Measurements from ENCODE around the gene CLINT1.
"Not testable (repeated sequence)": the region's sequence is repeated elsewhere in the genome, so short reads cannot be mapped to it uniquely, and the experiment has no call there.

The CLINT1 gene

DNA sequence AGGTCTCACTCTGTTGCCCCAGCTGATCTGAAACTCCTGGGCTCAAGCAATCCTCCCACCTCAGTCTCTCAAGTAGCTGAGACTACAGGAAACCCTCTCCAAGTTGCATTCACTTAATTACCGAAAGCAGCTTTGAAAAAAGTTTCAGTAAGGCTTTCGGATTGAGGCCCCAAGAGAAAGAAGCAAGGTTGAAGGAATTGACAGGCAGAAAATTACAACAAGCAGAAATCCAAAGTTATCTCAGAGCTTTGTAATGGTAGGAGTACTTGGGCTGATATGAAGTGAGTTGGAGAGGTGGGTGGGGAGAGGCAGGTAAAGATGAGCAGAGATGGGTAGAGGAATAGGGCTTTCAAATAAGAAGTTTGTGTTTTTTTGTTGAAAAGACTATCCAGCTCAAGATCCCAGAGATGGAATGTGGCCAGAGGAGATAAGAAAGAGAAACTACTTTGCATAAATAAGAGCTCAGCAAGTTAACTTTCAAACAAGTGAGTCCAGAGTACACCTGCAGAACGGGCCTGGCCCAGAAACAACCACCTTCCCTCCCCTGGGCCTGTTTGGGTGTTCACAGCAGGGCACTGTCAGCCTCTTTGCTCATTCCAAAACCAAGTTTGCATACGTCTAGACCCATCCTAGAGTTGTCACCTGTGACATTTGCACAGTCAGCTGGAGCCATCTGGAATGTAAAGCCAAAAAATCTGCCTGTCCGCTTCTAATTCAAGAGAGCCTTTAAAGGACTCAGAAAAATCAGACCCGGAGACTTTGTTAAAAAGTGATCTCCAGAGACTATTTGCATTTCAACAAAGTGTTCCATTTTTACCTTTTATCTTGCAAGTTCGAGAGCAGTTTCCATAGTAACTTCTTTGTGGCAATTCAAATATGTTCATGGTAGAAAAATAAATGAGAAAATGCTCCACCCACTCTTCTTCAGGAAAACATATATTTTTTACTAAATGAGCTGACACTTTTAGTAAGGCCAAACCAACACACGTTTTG, 2.2 kb upstream of the CLINT1 start:
- Histone ChIP-seq H3K9me3 (ENCODE audit: control insufficient read depth, low read length) (no peaks in the 10 kb centered on the region), H3K36me3 (ENCODE audit: control insufficient read depth, insufficient read depth, low read length, severe bottlenecking) (no peaks in the 10 kb centered on the region), H3K4me1 (ENCODE audit: control insufficient read depth, insufficient read depth, low read length) (peaks cover 15% of the 10 kb centered on the region), H3K27me3 (replicated peaks; ENCODE audit: control insufficient read depth, insufficient read depth, low read length) (no peaks in the 10 kb centered on the region), H3K4me3 (ENCODE audit: low read length) (no peak overlapping the region), H3K9ac (ENCODE audit: low read length) (no peak overlapping the region)
- no peak for DNase-seq (ENCODE audit: low read depth)

DNA sequence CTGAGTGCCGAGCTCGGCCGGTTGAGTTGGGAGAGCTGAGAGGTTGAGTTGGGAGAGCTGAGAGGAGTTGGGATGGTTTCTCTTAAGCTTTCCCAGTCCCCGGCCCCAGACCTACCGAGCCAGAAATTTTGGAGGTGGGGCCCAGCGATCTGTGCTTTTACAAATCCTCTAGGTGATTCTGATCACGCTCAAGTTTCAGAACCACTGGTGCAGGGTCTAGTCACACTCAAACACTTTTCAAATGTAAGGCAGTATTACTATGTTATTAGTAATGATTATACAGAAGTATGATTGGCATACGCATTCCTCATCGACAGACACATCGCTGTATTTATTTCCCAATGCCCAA, 256 bp upstream of the CLINT1 start:
- Histone ChIP-seq H3K4me1 (ENCODE audit: control insufficient read depth, insufficient read depth, low read length) (peaks cover 28% of the 10 kb centered on the region), H3K27me3 (replicated peaks; ENCODE audit: control insufficient read depth, insufficient read depth, low read length) (no peaks in the 10 kb centered on the region), H3K9me3 (ENCODE audit: control insufficient read depth, low read length) (no peaks in the 10 kb centered on the region), H3K4me3 (ENCODE audit: low read length) (peak overlapping the region; percentile 94), H3K9ac (ENCODE audit: low read length) (peak overlapping the region; percentile 95), H3K36me3 (ENCODE audit: control insufficient read depth, insufficient read depth, low read length, severe bottlenecking) (no peaks in the 10 kb centered on the region)
- DNase-seq (ENCODE audit: low read depth), result no peak

DNA sequence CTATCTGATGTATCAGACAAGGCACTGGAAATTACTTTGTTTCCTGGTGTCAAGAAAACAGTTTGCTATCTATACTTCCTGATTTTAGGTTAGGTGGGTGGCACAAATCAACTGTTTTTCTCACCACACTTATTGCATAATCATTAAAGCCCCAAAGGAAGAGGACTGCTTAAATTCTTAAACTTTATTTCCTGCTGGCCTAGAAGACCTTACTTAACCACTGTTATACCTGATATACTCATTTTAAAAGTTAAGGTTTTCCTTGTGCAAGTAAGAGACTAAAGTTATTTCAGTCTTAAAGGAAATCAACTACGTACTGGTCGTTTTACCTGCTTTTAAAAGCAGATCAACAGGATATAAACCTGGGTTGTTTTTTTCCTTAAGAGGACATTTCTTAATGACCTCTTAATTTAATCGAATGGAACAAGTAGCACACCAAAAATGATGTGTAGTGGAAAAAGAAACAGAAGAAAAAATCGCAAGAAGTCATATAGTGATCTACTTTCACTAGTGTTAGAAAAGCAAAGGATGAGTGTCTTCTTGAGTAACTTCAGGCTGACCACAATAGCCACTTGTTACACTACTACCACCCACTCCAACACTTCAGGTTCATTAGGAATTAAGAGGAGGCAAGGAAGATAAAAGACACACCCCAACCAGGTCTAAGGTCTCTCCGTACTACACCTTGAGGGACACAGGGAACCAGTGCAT, 974 bp downstream of the CLINT1 start:
- DNase-seq (ENCODE audit: low read depth), result peak; percentile 45
- no peaks in the 10 kb centered on the region for H3K9me3 ChIP-seq (ENCODE audit: control insufficient read depth, low read length)
- H3K27me3 ChIP-seq (replicated peaks; ENCODE audit: control insufficient read depth, insufficient read depth, low read length), result no peaks in the 10 kb centered on the region
- H3K36me3 ChIP-seq (ENCODE audit: control insufficient read depth, insufficient read depth, low read length, severe bottlenecking), result no peaks in the 10 kb centered on the region
- H3K9ac ChIP-seq (ENCODE audit: low read length), result peak overlapping the region; percentile 95
- H3K4me1 ChIP-seq (ENCODE audit: control insufficient read depth, insufficient read depth, low read length), result peaks cover 28% of the 10 kb centered on the region
- H3K4me3 ChIP-seq (ENCODE audit: low read length), result peak overlapping the region; percentile 94

DNA sequence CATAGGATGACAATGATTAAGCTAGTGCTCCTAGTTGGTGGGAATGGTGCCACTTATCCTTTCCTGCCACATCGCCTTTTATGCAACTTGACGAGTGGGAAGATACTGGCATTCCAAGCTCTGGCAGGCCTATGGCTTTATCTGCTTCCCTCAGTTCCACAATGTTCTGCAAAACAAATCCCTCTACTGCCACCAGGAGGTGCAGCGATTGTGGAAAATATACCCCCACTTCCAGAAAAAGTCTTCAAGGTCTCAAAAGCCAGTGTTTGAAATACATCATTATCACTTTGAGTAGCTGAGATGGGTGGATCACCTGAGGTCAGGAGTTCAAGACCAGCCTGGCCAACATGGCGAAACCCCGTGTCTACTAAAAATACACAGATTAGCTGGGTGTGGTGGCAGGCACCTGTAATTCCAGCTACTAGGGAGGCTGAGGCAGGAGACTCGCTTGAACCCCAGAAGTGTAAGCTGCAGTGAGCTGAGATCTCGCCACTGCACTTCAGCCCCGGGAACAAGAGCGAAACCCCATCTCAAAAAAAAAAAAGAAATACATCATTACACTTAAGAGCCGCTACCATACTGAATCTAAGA, 3.4 kb downstream of the CLINT1 start:
- Histone ChIP-seq H3K27me3 (replicated peaks; ENCODE audit: control insufficient read depth, insufficient read depth, low read length) (no peaks in the 10 kb centered on the region), H3K4me1 (ENCODE audit: control insufficient read depth, insufficient read depth, low read length) (peaks cover 28% of the 10 kb centered on the region), H3K4me3 (ENCODE audit: low read length) (no peak overlapping the region), H3K9me3 (ENCODE audit: control insufficient read depth, low read length) (no peaks in the 10 kb centered on the region), H3K9ac (ENCODE audit: low read length) (no peak overlapping the region), H3K36me3 (ENCODE audit: control insufficient read depth, insufficient read depth, low read length, severe bottlenecking) (no peaks in the 10 kb centered on the region)
- peak; percentile 81 for DNase-seq (ENCODE audit: low read depth)

DNA sequence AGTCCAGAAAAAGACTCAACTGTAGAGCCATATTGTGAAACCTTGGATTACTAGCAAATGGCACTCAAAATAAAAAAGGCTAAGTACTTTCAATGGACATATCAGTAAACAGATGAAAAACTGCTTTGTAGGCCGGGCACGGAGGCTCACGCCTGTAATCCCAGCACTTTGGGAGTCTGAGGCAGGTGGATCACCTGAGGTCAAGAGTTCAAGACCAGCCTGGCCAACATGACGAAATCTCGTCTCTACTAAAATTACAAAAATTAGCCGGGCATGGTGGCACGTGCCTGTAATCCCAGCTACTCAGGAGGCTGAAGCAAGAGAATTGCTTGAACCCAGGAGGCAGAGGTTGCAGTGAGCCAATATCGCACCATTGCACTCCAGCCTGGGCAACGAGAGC, 5.6 kb downstream of the CLINT1 start:
- DNase-seq (ENCODE audit: low read depth); H3K36me3 ChIP-seq (ENCODE audit: control insufficient read depth, insufficient read depth, low read length, severe bottlenecking); H3K9me3 ChIP-seq (ENCODE audit: control insufficient read depth, low read length); H3K9ac ChIP-seq (ENCODE audit: low read length); H3K4me3 ChIP-seq (ENCODE audit: low read length); H3K27me3 ChIP-seq (replicated peaks; ENCODE audit: control insufficient read depth, insufficient read depth, low read length): not testable (repeated sequence)
- peaks cover 34% of the 10 kb centered on the region for H3K4me1 ChIP-seq (ENCODE audit: control insufficient read depth, insufficient read depth, low read length)

DNA sequence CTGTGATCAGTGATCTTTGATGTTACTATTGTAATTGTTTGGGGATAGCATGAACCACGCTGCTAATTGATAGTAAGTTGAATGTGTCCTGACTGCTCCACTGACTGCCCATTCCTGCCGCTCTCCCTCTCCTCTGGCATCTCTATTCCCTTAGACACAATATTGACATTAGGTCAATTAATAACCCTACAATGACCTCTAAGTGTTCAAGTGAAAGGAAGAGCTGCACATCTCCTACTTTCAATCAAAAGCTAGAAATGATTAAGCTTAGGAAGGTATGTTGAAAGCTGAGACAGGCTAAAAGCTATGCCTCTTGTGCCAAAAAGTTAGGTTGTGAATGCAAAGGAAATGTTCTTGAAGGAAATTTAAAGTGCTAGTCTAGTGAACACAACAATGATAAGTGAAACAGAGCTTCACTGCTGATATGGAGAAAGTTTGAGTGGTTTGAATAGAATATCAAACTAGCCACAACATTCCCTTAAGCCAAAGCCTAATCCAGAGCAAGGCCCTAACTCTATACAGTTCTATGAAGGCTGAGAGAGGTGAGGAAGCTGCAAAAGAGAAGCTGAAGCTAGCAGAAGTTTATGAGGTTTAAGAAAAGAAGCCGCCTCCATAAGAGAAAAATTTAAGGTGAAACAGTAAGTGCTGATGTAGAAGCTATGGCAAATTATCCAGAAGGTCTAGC, 12.9 kb downstream of the CLINT1 start:
- DNase-seq (ENCODE audit: low read depth), result no peak
- Histone ChIP-seq H3K36me3 (ENCODE audit: control insufficient read depth, insufficient read depth, low read length, severe bottlenecking) (peaks cover 12% of the 10 kb centered on the region), H3K27me3 (replicated peaks; ENCODE audit: control insufficient read depth, insufficient read depth, low read length) (no peaks in the 10 kb centered on the region), H3K4me3 (ENCODE audit: low read length) (no peak overlapping the region), H3K9me3 (ENCODE audit: control insufficient read depth, low read length) (no peaks in the 10 kb centered on the region), H3K9ac (ENCODE audit: low read length) (no peak overlapping the region), H3K4me1 (ENCODE audit: control insufficient read depth, insufficient read depth, low read length) (peaks cover 6% of the 10 kb centered on the region)

DNA sequence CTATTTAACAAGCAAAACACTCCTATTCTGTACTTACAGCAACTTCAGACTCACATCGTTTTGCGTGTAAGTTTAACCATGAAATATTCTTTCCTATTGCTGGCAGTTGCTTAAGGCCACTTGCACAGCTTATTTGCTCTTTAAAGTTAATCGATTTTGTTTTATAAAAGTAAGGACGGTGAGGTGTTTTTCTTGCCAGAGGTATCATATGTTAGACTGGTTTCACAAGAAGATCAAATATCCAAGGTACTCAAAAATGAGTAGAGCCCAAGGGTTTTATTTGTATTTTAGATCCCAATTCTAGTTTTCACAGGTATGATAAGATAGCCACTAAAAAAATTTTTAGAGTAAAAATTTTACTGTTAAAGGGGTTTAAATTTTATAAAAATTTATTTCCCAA, 16.2 kb downstream of the CLINT1 start:
- Histone ChIP-seq H3K4me3 (ENCODE audit: low read length) (no peak overlapping the region), H3K27me3 (replicated peaks; ENCODE audit: control insufficient read depth, insufficient read depth, low read length) (no peaks in the 10 kb centered on the region), H3K36me3 (ENCODE audit: control insufficient read depth, insufficient read depth, low read length, severe bottlenecking) (peaks cover 14% of the 10 kb centered on the region), H3K9me3 (ENCODE audit: control insufficient read depth, low read length) (no peaks in the 10 kb centered on the region), H3K4me1 (ENCODE audit: control insufficient read depth, insufficient read depth, low read length) (no peaks in the 10 kb centered on the region), H3K9ac (ENCODE audit: low read length) (no peak overlapping the region)
- no peak for DNase-seq (ENCODE audit: low read depth)

DNA sequence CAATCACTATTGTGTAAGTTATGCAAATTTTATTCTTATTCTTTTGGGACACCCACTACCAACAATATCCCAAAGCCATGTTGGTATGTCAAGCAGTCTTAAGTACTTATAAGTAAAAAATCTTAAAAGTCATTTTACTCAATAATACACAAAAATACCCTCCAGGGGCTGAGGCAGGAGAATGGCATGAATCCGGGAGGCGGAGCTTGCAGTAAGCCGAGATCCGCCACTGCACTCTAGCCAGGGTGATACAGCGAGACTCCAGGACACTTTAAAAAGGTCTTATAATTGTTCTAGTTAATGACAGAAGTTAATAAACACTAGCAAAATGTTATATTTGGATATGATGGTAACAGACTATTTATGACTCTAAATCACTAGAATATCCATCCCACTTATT, 16.8 kb downstream of the CLINT1 start:
- Histone ChIP-seq H3K4me1 (ENCODE audit: control insufficient read depth, insufficient read depth, low read length) (no peaks in the 10 kb centered on the region), H3K4me3 (ENCODE audit: low read length) (no peak overlapping the region), H3K27me3 (replicated peaks; ENCODE audit: control insufficient read depth, insufficient read depth, low read length) (no peaks in the 10 kb centered on the region), H3K9ac (ENCODE audit: low read length) (no peak overlapping the region), H3K36me3 (ENCODE audit: control insufficient read depth, insufficient read depth, low read length, severe bottlenecking) (peaks cover 9% of the 10 kb centered on the region), H3K9me3 (ENCODE audit: control insufficient read depth, low read length) (no peaks in the 10 kb centered on the region)
- DNase-seq (ENCODE audit: low read depth), result no peak

DNA sequence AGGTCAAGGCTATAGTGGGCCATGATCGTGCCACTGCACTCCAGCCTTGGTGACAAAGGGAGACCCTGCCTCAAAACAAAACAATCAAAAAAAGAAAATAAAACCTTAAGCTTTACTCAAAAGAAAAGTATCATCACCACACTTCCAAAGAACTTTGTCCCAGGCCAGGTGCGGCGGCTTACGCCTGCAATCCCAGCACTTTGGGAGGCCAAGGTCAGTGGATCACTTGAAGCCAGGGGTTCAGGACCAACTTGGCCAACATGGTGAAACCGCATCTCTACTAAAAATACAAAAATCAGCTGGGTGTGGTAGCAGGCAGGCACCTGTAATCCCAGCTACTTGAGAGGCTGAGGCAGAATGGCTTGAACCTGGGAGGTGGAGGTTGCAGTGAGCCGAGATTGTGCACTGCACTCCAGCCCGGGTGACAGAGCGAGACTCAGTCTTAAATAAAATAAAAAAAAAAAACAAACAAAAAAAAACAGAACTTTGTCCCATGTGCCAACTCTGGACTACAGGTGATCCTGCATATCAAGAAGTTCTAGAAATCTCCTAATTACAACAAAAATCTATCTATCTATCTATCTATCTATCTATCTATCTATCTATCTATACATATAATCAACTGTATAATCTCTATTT, 19.7 kb downstream of the CLINT1 start:
- Histone ChIP-seq H3K27me3 (replicated peaks; ENCODE audit: control insufficient read depth, insufficient read depth, low read length) (no peaks in the 10 kb centered on the region), H3K9me3 (ENCODE audit: control insufficient read depth, low read length) (no peaks in the 10 kb centered on the region), H3K9ac (ENCODE audit: low read length) (no peak overlapping the region), H3K36me3 (ENCODE audit: control insufficient read depth, insufficient read depth, low read length, severe bottlenecking) (peaks cover 9% of the 10 kb centered on the region), H3K4me1 (ENCODE audit: control insufficient read depth, insufficient read depth, low read length) (no peaks in the 10 kb centered on the region), H3K4me3 (ENCODE audit: low read length) (no peak overlapping the region)
- no peak for DNase-seq (ENCODE audit: low read depth)

DNA sequence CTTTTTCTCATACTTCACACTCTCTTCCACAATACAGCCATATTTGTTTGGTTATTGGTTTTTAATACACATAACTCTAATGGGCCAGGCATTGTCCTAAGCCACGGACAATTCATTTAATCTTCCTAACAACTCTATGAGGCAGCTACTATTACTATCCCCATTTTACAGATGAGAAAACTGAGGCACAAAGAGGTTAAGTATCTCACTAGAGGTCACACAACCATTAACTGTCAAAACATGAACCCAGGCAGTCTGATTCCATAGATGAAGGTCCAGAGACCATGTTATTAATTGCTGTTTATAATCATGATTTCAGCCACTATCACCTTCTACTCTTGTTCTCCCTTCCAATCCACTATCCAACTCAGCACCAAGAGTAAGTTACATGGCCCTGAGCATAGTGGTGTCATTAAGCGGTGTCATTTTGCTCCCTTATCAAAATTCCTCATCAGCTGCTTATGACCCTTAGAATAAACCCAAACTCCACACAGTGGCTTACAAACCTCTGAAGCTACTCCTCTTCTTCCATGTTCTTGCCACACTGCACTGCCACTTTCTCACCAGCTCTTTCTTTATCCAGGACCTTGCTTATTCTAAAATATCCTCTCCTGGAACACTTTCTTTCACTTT, 22.7 kb downstream of the CLINT1 start:
- Histone ChIP-seq H3K4me1 (ENCODE audit: control insufficient read depth, insufficient read depth, low read length) (no peaks in the 10 kb centered on the region), H3K4me3 (ENCODE audit: low read length) (no peak overlapping the region), H3K9me3 (ENCODE audit: control insufficient read depth, low read length) (no peaks in the 10 kb centered on the region), H3K36me3 (ENCODE audit: control insufficient read depth, insufficient read depth, low read length, severe bottlenecking) (peaks cover 4% of the 10 kb centered on the region), H3K27me3 (replicated peaks; ENCODE audit: control insufficient read depth, insufficient read depth, low read length) (no peaks in the 10 kb centered on the region), H3K9ac (ENCODE audit: low read length) (no peak overlapping the region)
- DNase-seq (ENCODE audit: low read depth), result no peak
